IgD-negative memory B cell (primary cell): ENCODE measurements around the gene BMP8A. TPM values are rescaled to one million over a fixed set of nuclear protein-coding genes. Genes with fewer than 3 reads are reported as not detected.
"Not testable (repeated sequence)": the region's sequence is repeated elsewhere in the genome, so short reads cannot be mapped to it uniquely, and the experiment has no call there.

Experiments used
- H3K27ac Mint-ChIP-seq, 3 donors: one replicate each; pipeline ENCODE4 v1.8.0; 2020 to 2022; ENCODE audit warnings: mild to moderate bottlenecking in 3 of 3, mixed read lengths in 3 of 3, moderate library complexity in 1 of 3
- H3K27me3 Mint-ChIP-seq: one replicate; pipeline ENCODE4 v1.8.0; 2021; ENCODE audit warnings: mixed read lengths
- H3K36me3 Mint-ChIP-seq: one replicate; pipeline ENCODE4 v1.8.0; 2020; ENCODE audit warnings: mild to moderate bottlenecking, mixed read lengths
- H3K4me1 Mint-ChIP-seq, 3 donors: one replicate each; pipeline ENCODE4 v1.8.0; 2020 to 2022; ENCODE audit warnings: mixed read lengths in 3 of 3, mild to moderate bottlenecking in 1 of 3
- H3K4me3 Mint-ChIP-seq, 4 donors: one replicate each; pipeline ENCODE4 v1.8.0; 2020 to 2022; ENCODE audit warnings: mild to moderate bottlenecking in 4 of 4, mixed read lengths in 4 of 4, moderate library complexity in 3 of 4
- H3K9me3 Mint-ChIP-seq, 3 donors: one replicate each; pipeline ENCODE4 v1.8.0; 2020 to 2021; ENCODE audit warnings: mixed read lengths in 3 of 3, mild to moderate bottlenecking in 1 of 3
- polyA plus RNA-seq: library from polyadenylated mRNA; unstranded; fragments of 300-500 nt; fragmentation: Illumina TruSeq; gene quantifications from one replicate; pipeline ENCODE4 v1.2.3, GENCODE V29; 2021

Gene BMP8A
- polyA plus RNA-seq, 1 donor from 2014 or later, result 0.21 TPM

DNA sequence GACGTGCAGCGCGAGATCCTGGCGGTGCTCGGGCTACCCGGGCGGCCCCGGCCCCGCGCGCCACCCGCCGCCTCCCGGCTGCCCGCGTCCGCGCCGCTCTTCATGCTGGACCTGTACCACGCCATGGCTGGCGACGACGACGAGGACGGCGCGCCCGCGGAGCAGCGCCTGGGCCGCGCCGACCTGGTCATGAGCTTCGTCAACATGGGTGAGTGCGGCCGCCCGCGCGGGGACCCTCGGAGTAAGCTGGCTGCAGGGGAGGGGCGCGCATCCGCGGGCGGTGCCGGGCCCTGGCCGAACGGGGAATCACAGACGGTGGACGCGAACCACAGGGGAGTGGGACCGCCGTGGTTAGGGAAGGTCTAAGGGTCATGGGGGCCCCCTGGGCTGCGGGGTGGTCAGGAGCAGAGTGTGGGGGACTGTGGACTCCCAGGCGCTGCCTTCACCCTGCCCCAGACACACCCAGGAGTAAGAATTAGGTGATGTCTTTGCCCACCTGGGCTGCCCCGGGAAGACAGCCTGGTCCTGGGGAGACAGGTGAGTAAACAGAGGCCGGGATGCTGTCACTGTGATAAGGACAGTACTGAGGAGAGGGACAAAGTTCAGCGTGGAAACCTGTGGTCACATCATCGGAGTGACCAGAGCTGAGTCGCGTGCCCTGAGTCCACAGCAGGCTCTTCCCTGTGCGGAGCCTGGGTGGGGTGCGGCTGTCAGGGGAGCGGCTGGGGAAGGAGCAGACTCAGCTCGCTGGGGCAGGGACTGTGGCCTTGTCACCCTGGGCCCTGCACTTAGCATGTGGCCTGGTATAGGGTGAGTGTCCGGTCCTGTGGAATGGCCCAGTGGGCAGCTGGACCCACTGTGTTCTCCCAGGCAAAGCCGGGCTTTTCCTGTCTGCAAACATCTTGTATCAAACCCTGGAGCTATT is 944 bp downstream of the BMP8A start:
- not testable (repeated sequence) for H3K27ac Mint-ChIP-seq, H3K4me1 Mint-ChIP-seq, H3K27me3 Mint-ChIP-seq, H3K9me3 Mint-ChIP-seq, H3K36me3 Mint-ChIP-seq
- H3K4me3 Mint-ChIP-seq, result peak overlapping the region; percentile 73 to 88 (median 80)

DNA sequence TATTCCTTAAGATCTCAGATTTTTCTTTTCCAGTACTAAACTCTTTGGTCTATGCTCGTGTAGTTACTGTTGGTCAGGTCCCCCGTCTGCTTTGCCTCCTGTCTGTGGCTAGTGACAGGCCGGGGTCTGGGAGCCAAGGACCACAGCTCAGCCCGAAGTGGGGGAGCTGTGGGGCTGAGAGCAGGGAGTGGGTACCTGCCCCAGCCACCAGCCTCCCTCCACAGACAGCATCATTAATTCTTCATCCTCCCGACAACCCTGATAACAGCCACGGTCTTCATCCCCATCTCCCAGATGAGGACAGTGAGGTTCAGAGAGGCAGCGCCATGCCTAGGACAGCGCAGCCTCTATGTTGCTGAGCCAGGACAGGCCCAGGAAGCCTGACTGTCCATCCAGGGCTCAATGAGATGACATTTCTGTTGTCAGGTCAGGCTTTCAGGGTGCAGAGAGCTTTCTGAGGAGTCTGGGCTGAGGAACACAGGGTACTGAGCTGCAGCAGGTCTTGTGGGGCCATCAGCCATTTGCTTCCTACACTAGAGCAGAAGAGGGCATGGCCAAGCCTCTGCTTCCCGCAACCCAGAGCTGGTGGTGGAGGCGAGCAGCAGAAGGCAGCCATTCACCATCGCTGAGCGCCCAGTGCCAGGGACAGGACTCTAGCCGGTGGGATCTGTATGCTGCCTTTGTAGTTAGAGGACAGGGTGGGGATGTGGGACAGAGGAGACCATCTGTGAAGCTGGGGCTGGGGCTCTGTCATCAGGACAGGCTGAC is 1.8 kb downstream of the BMP8A start:
- not testable (repeated sequence) for H3K36me3 Mint-ChIP-seq, H3K27ac Mint-ChIP-seq, H3K4me1 Mint-ChIP-seq, H3K9me3 Mint-ChIP-seq, H3K27me3 Mint-ChIP-seq
- peak overlapping the region in 3 of 4 donors; percentile 68 to 87 (median 83) for H3K4me3 Mint-ChIP-seq

DNA sequence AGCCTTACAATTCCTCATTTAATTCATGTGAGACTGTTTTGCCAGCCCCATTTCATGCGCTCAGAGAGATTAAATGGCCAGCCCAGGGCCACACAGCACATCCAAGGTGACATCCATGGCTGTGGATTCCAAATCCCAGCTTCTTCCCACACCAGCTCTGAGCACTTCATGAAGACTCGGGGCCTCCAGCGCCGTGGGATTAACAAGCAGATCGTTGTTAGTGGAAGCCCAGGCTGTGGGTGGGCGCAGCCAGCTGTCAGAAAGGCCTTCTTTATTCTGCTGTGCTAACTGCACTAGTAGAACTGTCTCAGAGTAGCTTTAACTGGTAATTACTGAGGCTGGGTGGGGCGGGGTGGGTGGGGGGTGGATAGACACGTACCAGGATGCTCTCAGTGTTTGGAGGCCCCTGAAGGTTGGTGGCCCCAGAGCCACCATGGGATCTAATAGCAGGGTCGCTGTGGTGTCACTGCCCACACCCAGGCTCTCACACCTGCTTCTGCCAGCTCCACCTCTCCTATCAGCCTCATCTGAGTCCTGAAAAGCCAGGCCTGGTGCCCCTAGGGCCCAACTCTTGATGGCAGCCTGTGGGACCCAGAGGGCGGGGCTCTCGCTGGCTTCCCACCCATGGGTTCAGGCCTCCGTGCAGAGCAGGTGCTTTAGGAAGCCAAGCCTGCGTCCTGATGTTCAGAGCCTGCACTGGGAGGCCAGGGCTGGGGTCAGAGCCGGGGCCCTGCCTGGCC is 3.4 kb downstream of the BMP8A start:
- peaks cover 7% of the 10 kb centered on the region for H3K27me3 Mint-ChIP-seq
- H3K9me3 Mint-ChIP-seq, result no peaks in the 10 kb centered on the region
- no peak overlapping the region for H3K27ac Mint-ChIP-seq
- peak overlapping the region in 1 of 4 donors; percentile 31 for H3K4me3 Mint-ChIP-seq
- peaks cover 0 to 5% (median 3%) of the 10 kb centered on the region in 3 donors for H3K4me1 Mint-ChIP-seq
- H3K36me3 Mint-ChIP-seq, result no peaks in the 10 kb centered on the region

DNA sequence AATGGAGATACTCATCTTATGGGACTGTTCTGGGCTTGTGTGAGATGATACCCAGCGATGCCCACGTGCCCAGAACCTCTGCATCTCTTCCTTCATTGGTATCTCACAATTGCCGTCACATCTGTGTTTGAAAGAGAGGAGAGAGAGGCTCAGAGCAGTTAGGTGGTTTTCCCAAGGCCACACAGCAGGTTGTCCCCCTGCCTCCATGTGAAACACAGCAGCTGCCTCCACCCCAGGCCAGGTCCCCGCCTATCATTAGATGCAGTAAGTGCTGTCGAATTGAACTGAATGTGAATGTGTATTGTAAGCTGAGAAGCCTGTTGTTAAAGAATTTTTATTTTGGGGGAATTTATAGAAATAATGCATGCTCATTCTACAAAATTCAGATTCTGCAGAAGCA is 5.1 kb downstream of the BMP8A start:
- not testable (repeated sequence) for H3K27ac Mint-ChIP-seq, H3K36me3 Mint-ChIP-seq, H3K27me3 Mint-ChIP-seq, H3K9me3 Mint-ChIP-seq, H3K4me1 Mint-ChIP-seq
- H3K4me3 Mint-ChIP-seq, result peak overlapping the region in 1 of 4 donors; percentile 38

DNA sequence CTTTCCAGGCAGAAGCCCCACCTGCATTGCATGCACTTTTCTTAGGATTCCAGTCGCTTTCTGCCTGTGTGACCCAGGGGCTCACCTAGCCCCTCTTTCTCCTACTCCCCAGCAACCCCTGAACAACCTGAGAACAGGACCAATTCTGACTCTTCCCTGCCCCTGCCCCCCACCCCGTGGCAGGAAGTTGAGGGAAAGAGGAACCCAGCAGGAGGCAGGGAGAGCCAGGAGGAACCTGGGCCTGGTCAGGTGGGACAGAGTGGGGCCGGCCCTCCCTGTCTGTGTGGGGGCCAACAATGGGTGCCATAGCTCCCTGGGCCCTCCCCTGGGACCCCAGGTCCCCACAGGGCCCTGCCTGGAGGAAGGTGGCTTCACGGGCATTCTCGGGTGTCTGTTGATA is 6.1 kb downstream of the BMP8A start:
- H3K4me1 Mint-ChIP-seq, result no peaks in the 10 kb centered on the region
- peak overlapping the region in 1 of 3 donors; percentile 62 for H3K27ac Mint-ChIP-seq
- H3K4me3 Mint-ChIP-seq, result no peak overlapping the region
- no peaks in the 10 kb centered on the region for H3K36me3 Mint-ChIP-seq
- no peaks in the 10 kb centered on the region for H3K9me3 Mint-ChIP-seq
- H3K27me3 Mint-ChIP-seq, result peaks cover 7% of the 10 kb centered on the region

DNA sequence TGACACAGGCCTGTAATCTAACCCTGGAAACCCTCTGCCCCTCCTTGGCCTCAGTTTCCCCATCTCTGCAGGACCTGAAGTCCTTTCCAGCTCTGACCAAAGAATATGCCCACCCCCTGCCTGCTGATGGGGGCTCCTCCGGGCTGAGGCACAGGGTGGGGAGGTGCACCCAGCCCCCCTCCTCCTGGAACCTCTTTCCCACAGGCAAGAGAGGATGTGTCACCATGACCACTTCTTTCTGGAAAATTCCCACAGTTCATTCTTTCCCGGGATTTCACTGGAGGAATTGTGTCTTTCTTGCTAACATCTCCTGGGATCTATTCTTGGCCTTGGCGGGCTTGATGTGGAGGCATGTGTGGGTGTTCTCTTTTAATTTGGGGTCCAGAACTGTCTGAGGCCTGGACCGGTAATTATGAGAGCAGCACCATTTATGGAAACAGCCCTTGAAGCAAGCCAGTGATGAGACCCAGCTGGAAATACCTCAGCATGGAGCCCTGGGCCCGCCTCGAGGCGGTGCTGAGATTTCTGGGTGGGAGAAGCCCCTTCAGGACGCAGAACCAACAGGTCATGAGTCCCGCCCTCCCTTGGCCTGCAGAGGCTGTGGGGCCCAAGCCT is 6.8 kb downstream of the BMP8A start:
- H3K27me3 Mint-ChIP-seq, H3K4me3 Mint-ChIP-seq, H3K9me3 Mint-ChIP-seq, H3K36me3 Mint-ChIP-seq, H3K4me1 Mint-ChIP-seq, H3K27ac Mint-ChIP-seq: not testable (repeated sequence)

DNA sequence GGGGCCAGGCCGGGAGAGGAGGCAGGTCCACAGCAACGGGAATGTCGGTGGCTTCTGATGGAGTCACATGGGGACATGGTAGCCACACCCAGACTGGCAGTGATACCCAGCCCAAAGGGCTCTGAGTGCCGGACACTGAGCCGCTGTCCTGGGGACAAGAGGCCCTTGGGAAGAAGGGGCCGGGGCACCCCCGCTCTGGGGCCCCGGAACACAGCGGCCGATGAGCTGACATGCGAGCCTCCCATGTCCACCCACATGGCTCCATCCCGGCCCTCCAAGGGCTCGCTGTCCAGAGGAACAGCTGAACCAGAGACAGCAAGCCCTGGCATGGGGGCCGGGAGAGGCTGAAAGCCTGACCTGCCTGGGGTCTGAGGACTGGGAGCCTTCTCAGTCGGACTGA is 7.4 kb downstream of the BMP8A start:
- H3K27me3 Mint-ChIP-seq, H3K4me1 Mint-ChIP-seq, H3K4me3 Mint-ChIP-seq, H3K27ac Mint-ChIP-seq, H3K9me3 Mint-ChIP-seq, H3K36me3 Mint-ChIP-seq: not testable (repeated sequence)

DNA sequence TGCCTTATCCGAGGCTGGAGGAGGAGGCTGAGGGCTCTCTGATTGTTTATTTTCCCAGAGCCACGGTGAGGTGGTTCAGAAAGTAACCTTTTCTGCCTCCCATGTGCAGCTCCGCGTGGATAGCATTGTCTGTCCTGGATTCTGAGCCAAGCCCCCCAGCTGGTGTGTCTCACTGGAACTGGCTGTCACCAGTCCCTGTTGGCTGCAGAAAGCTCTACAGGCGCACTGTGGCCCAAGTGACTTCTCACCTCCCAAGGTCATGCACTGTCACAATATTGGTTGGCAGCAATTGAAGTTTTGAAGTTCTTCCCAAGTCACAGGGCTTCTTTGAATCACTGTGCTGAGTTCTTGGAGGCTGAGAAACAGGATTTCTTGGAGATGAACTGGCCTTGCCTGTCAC is 8.2 kb downstream of the BMP8A start:
- no peaks in the 10 kb centered on the region for H3K4me1 Mint-ChIP-seq
- H3K9me3 Mint-ChIP-seq, result no peaks in the 10 kb centered on the region
- no peak overlapping the region for H3K4me3 Mint-ChIP-seq
- H3K36me3 Mint-ChIP-seq, result no peaks in the 10 kb centered on the region
- H3K27ac Mint-ChIP-seq, result no peak overlapping the region
- H3K27me3 Mint-ChIP-seq, result no peaks in the 10 kb centered on the region

DNA sequence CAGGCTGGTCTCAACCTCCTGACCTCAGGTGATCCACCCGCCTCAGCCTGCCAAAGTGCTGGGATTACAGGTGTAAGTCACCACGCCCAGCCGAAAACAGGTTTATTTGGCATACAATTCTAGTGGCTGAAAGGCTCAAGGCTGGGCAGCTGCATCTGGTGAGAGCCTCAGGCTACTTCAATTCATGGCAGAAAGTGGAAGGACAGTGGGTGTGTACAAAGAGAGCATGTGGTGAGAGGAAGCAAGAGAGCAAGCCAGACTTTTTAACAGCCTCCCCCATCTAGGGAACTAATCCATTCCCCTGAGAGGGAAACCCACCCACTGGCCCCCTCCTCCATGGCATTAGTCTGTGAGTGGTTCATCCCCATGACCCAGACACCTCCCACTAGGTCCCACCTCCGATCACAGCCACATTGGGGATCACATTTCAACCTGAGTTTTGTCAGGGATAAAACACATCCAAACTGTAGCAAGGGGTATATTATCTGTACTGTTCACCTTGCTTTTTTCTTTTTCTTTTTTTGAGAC is 9.5 kb downstream of the BMP8A start:
- no peak overlapping the region for H3K27ac Mint-ChIP-seq
- no peak overlapping the region for H3K4me3 Mint-ChIP-seq
- no peaks in the 10 kb centered on the region for H3K4me1 Mint-ChIP-seq
- H3K27me3 Mint-ChIP-seq, result no peaks in the 10 kb centered on the region
- H3K9me3 Mint-ChIP-seq, result no peaks in the 10 kb centered on the region
- no peaks in the 10 kb centered on the region for H3K36me3 Mint-ChIP-seq

DNA sequence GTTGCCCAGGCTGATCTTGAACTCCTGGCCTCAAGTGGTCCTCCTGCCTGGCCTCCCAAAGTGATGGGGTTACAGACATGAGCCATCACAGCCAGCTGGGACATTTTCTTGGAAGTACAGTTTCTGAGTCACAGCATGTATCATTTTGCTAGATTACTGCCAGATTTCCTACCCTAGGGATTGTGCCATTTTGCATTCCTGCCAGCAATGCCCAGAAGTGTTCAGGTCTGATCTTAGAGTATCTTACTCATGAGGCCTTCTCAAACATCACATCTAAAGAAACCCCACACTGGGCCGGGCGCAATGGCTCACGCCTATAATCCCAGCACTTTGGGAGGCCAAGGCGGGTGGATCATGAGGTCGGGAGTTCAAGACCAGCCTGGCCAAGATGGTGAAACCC is 10.2 kb downstream of the BMP8A start:
- Mint-ChIP-seq H3K36me3 (no peaks in the 10 kb centered on the region), H3K4me1 (no peaks in the 10 kb centered on the region), H3K27me3 (no peaks in the 10 kb centered on the region), H3K9me3 (no peaks in the 10 kb centered on the region), H3K4me3 (no peak overlapping the region), H3K27ac (no peak overlapping the region)

DNA sequence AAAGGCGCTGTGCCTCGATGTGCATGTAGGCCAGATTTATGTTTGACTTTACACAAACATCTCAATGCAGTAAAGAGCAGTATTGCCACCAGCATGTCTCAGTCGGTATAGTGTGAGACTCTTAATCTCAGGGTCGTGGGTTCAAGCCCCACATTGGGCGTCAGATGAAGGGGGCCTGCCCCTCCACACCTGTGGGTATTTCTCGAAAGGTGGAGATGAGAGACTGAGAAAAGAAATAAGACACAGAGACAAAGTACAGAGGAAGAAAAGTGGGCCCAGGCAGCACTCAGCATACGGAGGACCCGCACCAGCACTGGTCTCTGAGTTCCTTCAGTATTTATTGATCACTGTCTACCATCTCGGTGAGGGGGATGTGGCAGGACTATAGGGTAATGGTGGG is 13.0 kb downstream of the BMP8A start:
- not testable (repeated sequence) for H3K27me3 Mint-ChIP-seq

DNA sequence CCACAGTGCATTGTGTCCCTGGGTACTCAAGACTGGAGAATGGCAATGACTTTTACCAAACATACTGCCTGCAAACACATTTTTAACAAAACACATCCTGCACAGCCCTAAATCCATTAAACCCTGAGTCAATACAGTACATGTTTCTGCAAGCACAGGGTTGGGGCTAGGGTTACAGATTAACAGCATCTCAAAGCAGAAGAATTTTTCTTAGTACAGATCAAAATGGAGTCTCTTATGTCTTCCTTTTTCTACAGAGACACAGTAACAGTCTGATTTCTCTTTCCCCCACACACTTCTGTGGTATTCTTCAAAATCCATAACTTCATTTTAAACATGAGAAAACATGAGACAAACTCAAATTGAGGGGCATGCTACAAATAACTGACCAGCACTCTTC is 13.9 kb downstream of the BMP8A start:
- Mint-ChIP-seq H3K27ac (no peak overlapping the region), H3K27me3 (no peaks in the 10 kb centered on the region), H3K9me3 (no peaks in the 10 kb centered on the region), H3K36me3 (no peaks in the 10 kb centered on the region), H3K4me1 (peaks cover 11 to 18% (median 11%) of the 10 kb centered on the region in 3 donors), H3K4me3 (no peak overlapping the region)

More for the DNA sequence above, 13.0 kb downstream of the BMP8A start:
- H3K4me3 Mint-ChIP-seq, H3K9me3 Mint-ChIP-seq, H3K36me3 Mint-ChIP-seq, H3K27ac Mint-ChIP-seq: not testable (repeated sequence)
- H3K4me1 Mint-ChIP-seq, result peaks cover 7 to 14% (median 7%) of the 10 kb centered on the region in 3 donors

DNA sequence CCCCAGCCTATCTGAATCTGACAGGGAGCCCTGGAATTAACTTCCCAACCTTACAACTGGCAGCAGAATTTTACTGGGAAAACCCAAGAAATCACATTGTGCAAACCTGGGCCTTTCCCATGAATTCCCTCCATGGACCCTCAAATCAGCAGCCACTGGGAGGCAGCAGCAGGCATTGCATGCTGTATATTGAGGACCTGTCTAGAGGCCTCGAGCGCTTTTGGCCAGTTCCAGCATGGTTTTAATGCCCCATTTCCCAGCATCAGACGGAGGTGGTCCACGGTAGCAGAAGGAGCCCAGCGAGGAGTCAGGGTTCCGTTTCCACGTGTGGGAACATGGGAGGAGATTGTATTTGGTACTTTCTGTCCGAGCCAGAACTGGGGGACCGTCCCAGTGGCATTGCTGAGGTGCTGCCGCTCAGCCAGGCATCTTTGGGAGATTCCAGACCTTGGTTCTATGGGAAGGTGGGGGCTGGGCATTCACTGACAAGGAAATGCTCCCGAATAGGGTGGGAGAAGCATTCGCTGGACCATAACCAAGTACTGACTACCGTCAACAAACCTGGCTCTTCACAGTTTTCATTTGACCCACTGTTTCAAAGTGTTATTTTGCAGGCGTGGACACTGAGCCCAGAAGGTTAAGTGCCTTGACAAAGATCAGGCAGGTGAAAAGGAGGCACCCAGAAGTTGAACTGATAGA is 15.9 kb downstream of the BMP8A start:
- Mint-ChIP-seq H3K9me3 (no peaks in the 10 kb centered on the region), H3K36me3 (no peaks in the 10 kb centered on the region), H3K27ac (peak overlapping the region in 1 of 3 donors; percentile 67), H3K4me1 (peaks cover 11 to 18% (median 12%) of the 10 kb centered on the region in 3 donors), H3K4me3 (peak overlapping the region in 1 of 4 donors; percentile 25), H3K27me3 (no peaks in the 10 kb centered on the region)

DNA sequence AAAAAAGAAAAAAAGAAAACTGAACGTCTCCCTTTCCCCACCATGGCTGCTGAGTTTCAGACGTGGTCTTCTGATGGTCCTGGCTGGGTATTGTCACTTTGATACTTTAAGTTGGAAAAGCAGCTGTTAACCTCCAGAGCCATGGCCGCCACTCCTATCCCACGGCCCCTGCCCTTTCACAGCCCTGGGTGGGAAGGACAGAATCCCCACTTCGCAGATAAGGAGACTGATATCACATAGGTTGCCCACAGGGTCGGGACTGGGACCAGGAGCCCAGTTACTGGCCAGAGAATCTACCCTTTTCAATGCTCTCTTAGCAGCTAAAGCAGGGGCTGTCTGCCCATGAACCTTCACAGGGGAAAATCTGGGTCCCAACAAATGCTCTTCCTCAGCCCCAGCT is 16.8 kb downstream of the BMP8A start:
- Mint-ChIP-seq H3K4me1 (peaks cover 11 to 18% (median 12%) of the 10 kb centered on the region in 3 donors), H3K27me3 (no peaks in the 10 kb centered on the region), H3K27ac (no peak overlapping the region), H3K4me3 (no peak overlapping the region), H3K36me3 (no peaks in the 10 kb centered on the region), H3K9me3 (no peaks in the 10 kb centered on the region)
